Activated T-cell treated with anti-CD3 and anti-CD28 coated beads for 1 hour (primary cell): Measurements from ENCODE around the gene CCDC3.
"Not testable (repeated sequence)": the region's sequence is repeated elsewhere in the genome, so short reads cannot be mapped to it uniquely, and the experiment has no call there.

ENCODE experiments used
- DNase-seq: peaks from one replicate; pipeline ENCODE4 v3.0.0-alpha.2; 2020; ENCODE audit warnings: low read depth

The CCDC3 gene

DNA sequence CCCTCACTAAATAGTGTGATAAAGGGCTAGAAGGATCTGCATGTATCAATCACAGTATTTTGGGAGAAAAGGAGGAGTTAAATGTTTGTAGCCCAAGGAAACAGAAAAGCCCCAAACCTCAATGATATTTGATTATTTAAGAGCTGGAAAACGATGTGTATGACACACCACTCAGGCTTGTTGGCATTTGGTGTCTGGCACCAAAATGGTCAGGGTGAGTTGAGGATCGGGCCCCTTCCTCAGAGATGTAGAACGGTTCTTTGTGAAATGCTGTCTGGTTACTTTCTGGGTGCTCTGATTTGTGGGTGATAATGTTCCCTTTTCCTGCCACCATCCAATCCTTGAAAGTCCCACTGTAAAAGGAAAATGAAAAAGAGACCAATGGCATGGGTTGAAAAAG, 113.7 kb downstream of the CCDC3 start:
- no peak for DNase-seq

DNA sequence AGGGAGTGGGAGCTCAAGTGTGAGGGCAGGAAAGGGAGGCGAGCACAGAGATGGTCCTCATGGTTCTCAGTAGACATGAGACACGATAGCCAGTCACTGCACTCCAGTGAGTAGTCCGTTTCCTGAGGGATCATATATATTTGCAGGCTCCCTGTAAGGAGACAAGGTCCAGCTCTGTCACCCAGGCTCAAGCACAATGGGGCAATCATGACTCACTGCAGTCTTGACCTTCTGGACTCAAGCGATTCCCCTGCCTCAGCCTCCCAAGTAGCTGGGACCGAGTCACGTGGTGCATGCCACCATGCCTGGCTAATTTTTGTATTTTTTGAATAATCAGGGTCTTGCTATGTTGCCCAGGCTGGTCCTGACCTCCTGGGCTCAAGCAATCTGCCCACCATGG, 116.7 kb downstream of the CCDC3 start:
- no peak for DNase-seq

DNA sequence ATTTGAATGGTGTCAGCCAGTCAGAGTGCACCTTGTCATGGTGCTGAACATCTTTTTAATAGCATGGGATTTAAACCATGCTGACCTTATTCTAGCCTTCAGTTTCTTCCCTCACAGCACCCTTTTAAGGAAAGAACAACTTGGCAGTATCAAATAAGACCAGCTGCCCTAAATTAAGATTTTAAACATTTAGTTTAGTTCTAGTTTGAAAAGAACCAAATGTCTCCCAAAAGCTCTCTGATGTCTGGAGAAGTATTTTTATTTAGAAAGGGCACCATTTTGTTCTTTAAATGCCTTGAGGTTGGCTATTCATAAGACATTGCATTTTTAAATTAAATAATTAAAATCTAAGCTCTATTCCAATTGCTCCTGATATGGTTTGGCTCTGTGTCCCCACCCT, 121.1 kb downstream of the CCDC3 start:
- DNase-seq = no peak

DNA sequence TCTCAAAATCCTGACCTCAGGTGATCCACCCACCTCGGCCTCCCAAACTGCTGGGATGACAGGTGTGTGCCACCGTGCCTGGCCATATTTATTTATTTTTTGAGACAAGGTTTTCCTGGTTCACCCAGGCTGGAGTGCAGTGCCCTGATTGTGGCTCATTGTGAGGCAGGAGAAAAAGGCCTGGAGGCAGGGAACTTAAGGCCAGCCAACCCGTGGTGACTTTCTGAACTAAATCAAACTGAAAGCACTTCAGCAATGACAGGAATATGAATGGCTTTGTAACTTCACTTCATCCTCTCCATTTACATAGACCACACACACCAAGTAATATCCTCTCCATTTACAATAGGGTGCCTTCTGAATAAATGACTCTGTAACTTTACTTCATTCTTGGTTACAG, 124.4 kb downstream of the CCDC3 start:
- DNase-seq = no peak

DNA sequence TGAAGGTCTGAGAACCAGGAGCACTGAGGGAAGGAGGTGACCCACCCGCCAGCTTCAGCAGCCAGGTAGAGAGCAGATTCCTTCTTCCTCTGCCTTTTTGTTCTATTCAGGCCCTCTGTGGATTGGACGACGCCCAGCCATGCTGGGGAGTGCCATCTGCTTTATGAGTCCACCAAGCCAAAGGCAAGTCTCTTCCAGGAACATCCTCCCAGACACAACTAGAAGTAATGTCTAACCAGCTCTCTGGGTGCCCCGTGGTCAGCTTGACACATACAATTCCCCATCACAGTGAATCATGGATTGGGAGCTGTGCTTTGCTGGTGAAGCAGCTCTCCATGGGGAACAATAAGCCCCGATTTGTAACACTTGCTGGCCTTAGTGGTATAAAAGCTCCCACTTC, 125.2 kb downstream of the CCDC3 start:
- DNase-seq = no peak

DNA sequence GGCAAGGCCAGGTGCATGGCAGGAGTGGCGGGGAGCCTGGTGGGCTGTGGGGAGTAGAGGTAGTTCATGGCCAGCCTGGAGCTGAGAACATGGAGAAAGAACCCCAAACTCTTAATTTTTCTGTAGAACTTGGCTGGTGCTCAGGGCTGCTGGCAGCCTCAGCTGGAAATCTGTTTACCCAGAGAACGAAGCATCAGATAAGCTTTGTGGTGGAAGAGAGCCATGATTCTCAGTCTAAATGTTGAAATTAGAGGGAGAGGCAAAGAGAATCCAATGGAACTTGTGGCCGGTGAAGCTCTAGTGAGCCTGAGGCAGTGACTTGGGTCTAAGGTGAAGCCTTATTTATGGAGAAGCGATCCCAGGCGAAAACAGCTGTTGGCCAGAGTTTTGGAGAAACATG, 126.4 kb downstream of the CCDC3 start:
- DNase-seq = no peak

DNA sequence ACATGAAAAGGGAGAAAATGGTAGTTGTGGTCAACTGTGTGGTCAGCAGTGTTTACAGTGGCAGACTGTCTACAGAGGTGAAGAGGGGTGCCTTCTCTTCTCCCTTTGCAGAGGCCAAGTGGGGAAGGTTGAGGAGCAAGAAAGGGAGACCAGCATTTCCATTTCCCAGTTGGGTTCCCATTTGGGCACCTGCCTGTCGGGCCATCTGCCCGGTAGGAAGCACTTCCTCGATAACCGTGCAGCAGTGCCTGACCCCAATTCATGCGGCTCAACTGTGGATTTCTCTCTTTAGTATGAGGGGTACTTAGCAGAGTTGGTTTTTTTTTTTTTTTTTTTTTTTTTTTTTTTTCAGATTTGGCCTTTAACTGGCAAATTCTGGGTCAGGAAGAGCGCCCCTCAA, 127.0 kb downstream of the CCDC3 start:
- no peak for DNase-seq

DNA sequence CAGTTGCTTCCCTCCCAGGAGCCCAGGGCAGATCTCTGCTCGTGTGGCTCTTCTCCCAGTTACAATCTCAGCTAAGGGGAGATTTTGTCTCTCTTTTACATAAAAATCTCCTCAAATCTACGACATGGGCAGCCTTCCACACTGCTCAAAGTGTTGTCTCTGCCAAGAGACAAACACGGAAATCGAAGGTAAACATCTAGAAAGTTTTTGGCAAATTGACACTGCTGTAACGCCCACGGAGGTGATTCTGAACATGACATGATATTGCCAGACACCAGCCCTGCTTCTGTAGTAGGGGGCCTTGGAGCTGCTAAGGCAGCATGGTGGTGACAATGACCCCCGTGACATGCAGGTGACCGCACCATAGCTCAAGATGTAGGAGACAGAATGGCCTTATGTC, 128.3 kb downstream of the CCDC3 start:
- DNase-seq = no peak

DNA sequence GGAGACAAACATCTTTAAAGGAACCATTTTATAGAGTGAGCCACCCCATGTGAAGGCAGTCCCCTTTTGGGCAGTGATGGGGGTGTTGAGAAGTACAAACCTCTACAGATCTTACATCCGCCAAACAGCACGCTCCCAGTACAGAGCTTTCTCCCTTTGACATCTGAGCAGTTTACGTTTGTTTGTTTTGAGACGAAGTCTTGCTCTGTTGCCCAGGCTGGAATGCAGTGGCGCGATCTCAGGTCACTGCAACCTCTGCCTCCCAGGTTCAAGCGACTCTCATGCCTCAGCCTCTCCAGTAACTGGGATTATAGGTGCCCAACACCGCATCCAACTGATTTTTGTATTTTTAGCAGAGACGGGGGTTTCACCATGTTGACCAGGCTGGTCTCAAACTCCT, 128.9 kb downstream of the CCDC3 start:
- no peak for DNase-seq

DNA sequence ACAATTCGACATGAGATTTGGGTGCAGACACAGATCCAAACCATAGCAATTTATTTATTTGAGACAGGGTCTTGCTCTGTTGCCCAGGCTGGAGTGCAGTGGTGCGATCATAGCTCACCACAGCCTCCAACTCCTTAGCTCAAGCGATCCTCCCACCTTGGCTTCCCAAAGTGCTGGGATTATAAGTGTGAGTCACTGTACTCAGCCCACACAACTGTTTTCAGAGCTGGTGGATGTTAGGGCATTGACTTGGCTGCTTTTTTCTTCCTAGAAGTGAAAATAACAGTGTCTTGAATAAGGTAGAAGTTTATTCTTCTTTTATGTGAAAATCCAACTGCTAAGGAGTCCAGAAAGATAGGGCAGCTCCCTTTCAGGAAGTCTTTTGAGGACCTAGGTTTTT, 132.1 kb downstream of the CCDC3 start:
- DNase-seq = no peak

DNA sequence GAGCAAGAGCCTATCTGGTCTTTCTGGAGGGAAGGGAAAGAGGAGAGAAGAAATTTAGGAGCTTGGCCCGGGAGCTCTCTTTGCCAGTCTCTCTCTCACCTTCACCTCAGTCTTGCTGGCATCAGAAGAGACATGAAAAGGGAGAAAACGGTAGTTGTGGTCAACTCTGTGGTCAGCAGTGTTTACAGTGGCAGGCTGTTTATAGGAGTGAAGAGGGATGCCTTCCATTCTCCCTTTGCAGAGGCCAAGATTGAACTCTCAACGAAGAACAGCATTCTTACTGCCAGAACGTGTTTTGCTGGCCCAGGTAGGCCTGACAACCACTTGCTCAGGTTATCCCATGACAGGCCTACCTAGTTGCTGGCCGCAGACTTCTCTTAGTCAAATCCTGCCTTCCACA, 133.3 kb downstream of the CCDC3 start:
- DNase-seq = no peak

DNA sequence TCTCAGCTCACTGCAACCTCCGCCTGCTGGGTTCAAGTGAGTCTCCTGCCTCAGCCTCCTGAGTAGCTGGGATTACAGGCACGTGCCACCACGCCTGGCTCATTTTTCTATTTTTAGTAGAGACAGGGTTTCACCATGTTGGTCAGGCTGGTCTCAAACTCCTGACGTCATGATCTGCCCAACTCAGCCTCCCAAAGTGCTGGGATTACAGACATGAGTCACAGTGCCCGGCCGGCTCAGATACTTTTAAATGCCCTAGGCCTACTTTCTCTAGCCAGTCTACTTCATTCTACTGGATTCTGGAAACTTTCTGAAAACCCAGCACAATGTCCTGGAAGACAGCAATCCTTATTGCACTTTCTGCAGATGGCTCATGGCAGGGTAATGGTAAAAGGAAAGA, 136.0 kb downstream of the CCDC3 start:
- DNase-seq = not testable (repeated sequence)

DNA sequence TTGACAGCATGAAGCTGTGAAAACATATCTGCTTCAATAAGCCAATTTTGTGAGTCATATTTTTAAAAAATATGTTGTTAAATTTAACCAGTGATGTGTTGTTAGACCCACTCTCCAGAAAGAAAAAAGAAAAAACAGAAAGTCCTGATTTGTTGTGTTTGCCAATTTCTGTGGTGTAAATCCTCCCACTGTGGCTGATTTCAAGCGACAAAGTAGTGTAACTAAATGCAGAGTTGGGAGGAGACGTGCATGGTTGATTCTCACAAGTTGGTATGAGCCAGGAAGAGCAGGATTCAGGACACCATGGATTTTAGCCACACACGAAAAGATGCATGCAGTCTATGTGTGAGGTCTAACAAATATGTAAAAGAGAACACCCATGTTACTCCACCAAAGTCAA, 139.1 kb downstream of the CCDC3 start:
- no peak for DNase-seq

DNA sequence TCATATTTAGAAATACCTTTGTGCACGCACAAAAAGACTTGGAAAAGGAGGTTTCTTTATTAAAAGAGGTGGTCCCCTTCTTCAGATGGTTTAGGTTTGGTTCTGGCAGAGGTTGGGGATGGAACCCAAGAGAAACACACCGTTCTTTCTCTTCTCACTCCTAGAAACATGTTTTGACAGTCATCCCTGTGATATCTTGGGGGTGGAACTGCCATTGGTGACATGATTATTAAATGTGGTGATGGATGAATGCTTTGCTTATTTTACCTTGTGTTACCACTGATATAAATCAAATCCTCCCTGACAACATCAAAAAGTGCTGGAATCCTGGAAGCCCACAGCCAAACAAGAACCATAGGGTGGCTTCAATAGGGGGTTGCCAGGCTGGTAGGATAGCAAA, 146.5 kb downstream of the CCDC3 start:
- DNase-seq = no peak

DNA sequence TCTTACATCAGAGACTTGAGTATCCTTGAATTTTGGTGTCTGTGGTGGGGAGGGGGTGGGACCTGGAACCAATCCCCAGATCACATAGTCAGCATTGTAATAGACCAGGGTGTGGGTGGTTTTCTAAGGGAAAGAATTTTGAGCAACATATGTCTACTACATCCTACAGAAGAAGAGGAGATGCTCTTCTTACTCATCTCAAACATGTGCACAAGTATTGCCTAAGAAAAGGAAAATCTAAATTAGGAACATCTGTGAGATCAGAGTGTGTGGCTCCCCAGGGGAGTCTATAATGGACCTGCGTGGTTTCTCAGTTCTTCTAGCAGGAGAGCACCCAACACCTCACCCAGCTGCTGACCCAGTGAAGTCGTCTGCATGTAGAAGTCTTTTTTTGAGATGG, 148.8 kb downstream of the CCDC3 start:
- DNase-seq = no peak

DNA sequence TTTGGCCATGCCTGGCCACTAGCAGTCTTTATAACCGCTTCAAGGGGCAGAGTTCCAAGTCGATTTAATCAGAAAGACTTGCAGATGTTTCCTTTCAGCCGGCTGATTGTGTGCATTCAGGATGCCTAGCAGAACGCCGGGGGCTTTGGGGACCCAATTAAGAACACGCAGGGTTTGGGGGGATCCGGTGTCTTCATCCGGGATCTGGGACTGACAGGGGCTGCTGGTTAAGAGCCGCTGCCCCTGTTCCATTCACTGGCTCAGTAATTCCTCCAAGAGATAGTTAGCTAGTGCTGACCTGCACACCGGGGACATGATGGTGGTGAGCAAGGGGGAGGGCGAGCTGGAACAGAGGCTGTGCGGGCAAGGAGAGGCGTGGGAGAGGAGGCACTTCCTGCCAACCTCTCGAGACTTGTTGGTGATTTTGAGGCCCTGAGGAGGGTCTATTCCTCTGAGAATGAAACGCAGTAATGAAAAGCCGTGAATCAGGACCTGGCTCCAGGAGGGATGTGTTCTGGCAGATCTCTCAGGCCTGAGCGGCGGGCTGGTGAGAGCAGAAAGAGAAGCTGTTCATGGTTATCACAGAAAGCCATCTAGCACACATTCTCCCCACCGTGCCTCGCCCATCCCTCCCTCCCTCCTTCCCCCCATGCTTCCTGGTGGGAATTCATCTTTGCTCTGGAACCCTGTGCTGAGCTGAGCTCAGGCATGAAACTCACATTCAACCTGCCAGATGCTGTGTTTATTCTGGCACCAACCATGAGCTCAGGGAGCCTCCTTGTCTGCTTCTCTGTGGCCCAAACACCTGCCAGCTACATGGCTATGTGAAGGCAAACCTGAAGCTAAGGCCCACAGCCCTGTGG, 152.0 kb downstream of the CCDC3 start:
- no peak for DNase-seq

DNA sequence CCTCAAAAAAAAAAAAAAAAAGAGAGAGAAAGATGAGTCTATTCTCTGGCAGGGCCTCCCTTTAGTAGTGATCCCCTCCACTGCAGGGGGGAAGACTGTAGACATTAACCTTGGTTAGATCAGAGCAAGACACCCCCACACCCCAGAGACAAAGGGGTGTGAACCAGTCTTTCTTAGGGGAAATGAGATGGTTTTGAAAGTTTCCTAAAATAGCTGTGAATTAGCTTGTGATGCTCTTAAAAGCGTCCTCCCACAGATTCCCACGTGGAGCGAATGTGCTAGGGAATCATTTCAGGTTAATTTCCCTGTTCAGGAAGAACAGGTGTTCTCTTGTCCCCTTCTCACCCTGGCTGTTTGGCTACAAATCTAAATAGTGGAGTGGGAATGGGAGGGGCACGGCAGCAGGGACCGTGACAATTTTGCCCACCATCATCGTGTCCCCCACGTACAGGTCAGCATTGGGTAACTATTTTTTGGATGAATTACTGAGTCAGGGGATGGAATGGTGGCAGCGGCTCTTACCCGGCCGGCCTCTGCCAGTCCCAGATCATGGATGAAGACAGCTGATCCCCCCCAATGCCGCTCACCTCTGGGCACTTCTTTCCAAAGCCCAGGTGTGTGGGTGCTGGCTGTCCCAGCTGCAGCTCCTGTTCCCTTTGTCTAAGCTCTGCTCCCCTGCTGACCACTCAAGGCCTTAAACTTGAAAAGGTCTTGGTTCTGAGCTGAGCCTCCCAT, 152.9 kb downstream of the CCDC3 start:
- DNase-seq = no peak

DNA sequence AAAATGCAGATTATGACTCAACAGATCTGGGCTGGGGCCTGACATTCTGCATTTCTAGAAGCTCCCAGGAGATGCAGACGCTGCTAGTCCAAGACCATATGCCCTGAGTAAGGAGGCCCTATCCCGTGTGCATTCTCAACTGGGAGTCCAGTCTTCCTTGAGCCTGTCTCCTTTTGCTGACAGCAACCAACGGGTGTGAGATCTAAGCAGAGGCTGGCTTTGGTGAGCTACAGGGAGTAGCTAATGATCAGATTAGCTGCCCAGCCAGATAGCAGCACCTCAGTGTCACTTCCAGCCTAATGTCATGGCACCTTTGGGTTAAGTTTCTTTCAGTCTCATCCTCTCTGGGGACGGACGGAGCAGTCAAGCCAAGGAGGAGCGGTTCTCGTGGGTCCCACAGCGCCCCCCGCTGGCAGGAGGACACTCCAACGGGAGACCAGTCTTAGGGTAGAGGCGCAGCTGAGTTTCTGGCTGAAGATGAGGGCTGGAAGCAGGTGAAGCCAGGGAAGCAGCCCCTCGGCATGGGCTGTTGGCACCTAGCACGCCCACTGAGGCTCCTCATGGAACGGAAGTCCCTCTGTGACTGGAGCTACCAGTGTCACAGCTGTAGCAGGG, 154.0 kb downstream of the CCDC3 start:
- no peak for DNase-seq

DNA sequence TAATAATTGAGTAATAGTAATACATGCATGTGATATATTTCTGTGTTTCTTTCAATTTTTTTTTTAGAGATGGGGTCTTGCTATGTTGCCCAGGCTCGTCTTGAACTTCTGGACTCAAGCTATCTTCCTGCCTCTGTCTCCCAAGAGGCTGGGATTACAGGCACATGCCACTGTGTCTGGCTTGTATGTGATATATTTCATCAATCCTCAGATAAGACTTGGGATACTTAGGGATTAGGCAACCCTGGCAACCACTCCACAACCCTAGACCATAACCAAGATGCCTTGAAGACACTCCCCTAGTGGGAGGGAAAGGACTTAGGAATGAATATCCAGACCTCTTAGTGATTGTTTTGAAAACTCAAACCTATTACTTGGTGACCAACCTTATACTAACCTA, 154.8 kb downstream of the CCDC3 start:
- DNase-seq = no peak
